SK-N-SH treated with all-trans-retinoic acid at 6 μM for 48 hours (cell line): ENCODE results near the gene CMTM7.

Source experiments
- ATAC-seq: fragments of 200-7000 bp; cut with Tn5 transposase; 3 replicates; pipeline ENCODE4 v1.9.1; 2020; ENCODE audit warnings: mild to moderate bottlenecking, moderate library complexity
- ARNTL ChIP-seq: fragments of 450-650 bp; formaldehyde crosslinking; IDR thresholded peaks from 2 replicates; pipeline ENCODE4 v1.5.0; 2020; ENCODE audit warnings: low read depth, mild to moderate bottlenecking, moderate library complexity, borderline replicate concordance
- CREB5 ChIP-seq: fragments of 250-450 bp; sonication (Bioruptor Pico); IDR thresholded peaks from 2 replicates; pipeline ENCODE4 v1.5.1; 2020; ENCODE audit warnings: low read depth, mild to moderate bottlenecking, moderate library complexity
- CSDC2 ChIP-seq: fragments of 250-450 bp; sonication (Bioruptor Pico); IDR thresholded peaks from 2 replicates; pipeline ENCODE4 v1.5.0; 2020; ENCODE audit warnings: mild to moderate bottlenecking, moderate library complexity
- CSRNP3 ChIP-seq: fragments of 250-450 bp; sonication (Bioruptor Pico); IDR thresholded peaks from 2 replicates; pipeline ENCODE4 v1.5.1; 2021; ENCODE audit warnings: mild to moderate bottlenecking, moderate library complexity
- ESRRG ChIP-seq: fragments of 250-450 bp; sonication (Bioruptor Pico); IDR thresholded peaks from 2 replicates; pipeline ENCODE4 v1.6.1; 2021; ENCODE audit warnings: mild to moderate bottlenecking
- GLIS3 ChIP-seq: fragments of 250-450 bp; sonication (Bioruptor Pico); IDR thresholded peaks from 2 replicates; pipeline ENCODE4 v1.5.0; 2020; ENCODE audit warnings: mild to moderate bottlenecking, moderate library complexity
- ISL1 ChIP-seq: fragments of 250-450 bp; sonication (Bioruptor Pico); IDR thresholded peaks from 2 replicates; pipeline ENCODE4 v2.1.2; 2022; ENCODE audit warnings: mild to moderate bottlenecking, moderate library complexity
- OSR1 ChIP-seq: fragments of 250-450 bp; sonication (Bioruptor Pico); IDR thresholded peaks from 2 replicates; pipeline ENCODE4 v1.8.0; 2022; ENCODE audit warnings: moderate library complexity, mild to moderate bottlenecking, inconsistent platforms
- PATZ1 ChIP-seq: fragments of 250-450 bp; sonication (Bioruptor Pico); IDR thresholded peaks from 2 replicates; pipeline ENCODE4 v1.8.0; 2020; ENCODE audit warnings: mild to moderate bottlenecking, moderate library complexity, borderline replicate concordance
- PPARA ChIP-seq: fragments of 250-450 bp; sonication (Bioruptor Pico); IDR thresholded peaks from 2 replicates; pipeline ENCODE4 v1.5.0; 2020; ENCODE audit warnings: mild to moderate bottlenecking, borderline replicate concordance
- RARB ChIP-seq: fragments of 250-450 bp; sonication (Bioruptor Pico); IDR thresholded peaks from 2 replicates; pipeline ENCODE4 v1.8.0; 2021; ENCODE audit warnings: mild to moderate bottlenecking, moderate library complexity
- SNAI2 ChIP-seq: fragments of 250-450 bp; sonication (Bioruptor Pico); IDR thresholded peaks from 2 replicates; pipeline ENCODE4 v1.5.0; 2020; ENCODE audit warnings: mild to moderate bottlenecking, moderate library complexity
- TCF4 ChIP-seq: fragments of 250-450 bp; sonication (Bioruptor Pico); IDR thresholded peaks from 2 replicates; pipeline ENCODE4 v1.8.0; 2021; ENCODE audit warnings: mild to moderate bottlenecking, moderate library complexity, borderline replicate concordance
- TOX ChIP-seq: fragments of 250-450 bp; sonication (Bioruptor Pico); IDR thresholded peaks from 2 replicates; pipeline ENCODE4 v1.8.0; 2021; ENCODE audit warnings: mild to moderate bottlenecking, moderate library complexity, borderline replicate concordance
- TSHZ2 ChIP-seq: fragments of 250-450 bp; sonication (Bioruptor Pico); IDR thresholded peaks from 2 replicates; pipeline ENCODE4 v1.5.0; 2020; ENCODE audit warnings: mild to moderate bottlenecking, moderate library complexity
- ZC3H10 ChIP-seq: fragments of 250-450 bp; sonication (Bioruptor Pico); IDR thresholded peaks from 2 replicates; pipeline ENCODE4 v1.5.1; 2021; ENCODE audit warnings: mild to moderate bottlenecking, moderate library complexity
- ZFP3 ChIP-seq: fragments of 250-450 bp; sonication (Bioruptor Pico); IDR thresholded peaks from 2 replicates; pipeline ENCODE4 v1.5.0; 2020; ENCODE audit warnings: mild to moderate bottlenecking, moderate library complexity
- ZFP30 ChIP-seq: fragments of 450-650 bp; formaldehyde crosslinking; IDR thresholded peaks from 2 replicates; pipeline ENCODE4 v1.5.0; 2022; ENCODE audit warnings: mild to moderate bottlenecking, moderate library complexity
- ZNF565 ChIP-seq: fragments of 450-650 bp; formaldehyde crosslinking; conservative IDR thresholded peaks from 2 replicates; pipeline ENCODE4 v1.5.0; 2020; ENCODE audit warnings: low read depth, mild to moderate bottlenecking, moderate library complexity
- ZNF70 ChIP-seq: fragments of 450-650 bp; formaldehyde crosslinking; IDR thresholded peaks from 2 replicates; pipeline ENCODE4 v1.5.0; 2020; ENCODE audit warnings: mild to moderate bottlenecking, moderate library complexity

The CMTM7 gene

GRCh38 chr3:32434206-32434605 lies 42.6 kb downstream of the CMTM7 start:
- TF ChIP-seq CREB5 (CRISPR knock-in tag) (no peak), GLIS3 (CRISPR knock-in tag) (no peak), ZNF70 (CRISPR knock-in tag) (no peak), ESRRG (CRISPR knock-in tag) (no peak), CSDC2 (no peak), ZFP30 (CRISPR knock-in tag) (no peak), PATZ1 (no peak), ZC3H10 (CRISPR knock-in tag) (no peak), CSRNP3 (CRISPR knock-in tag) (no peak), ZNF565 (CRISPR knock-in tag) (no peak), ARNTL (CRISPR knock-in tag) (no peak), SNAI2 (CRISPR knock-in tag) (no peak), TCF4 (no peak)
- ATAC-seq: no peak

- peak; percentile 27; the same call in 2 of the 3 replicates for ATAC-seq
- no peak for TF ChIP-seq ESRRG (CRISPR knock-in tag)
- TF ChIP-seq CSRNP3 (CRISPR knock-in tag): no peak
- TF ChIP-seq CREB5 (CRISPR knock-in tag): no peak
- TF ChIP-seq, all 23 proteins: peak for 0
These were observed 44.5 kb downstream of the CMTM7 start for GRCh38 chr3:32435911-32436815.

- ATAC-seq: no peak
- TF ChIP-seq CREB5 (CRISPR knock-in tag) (no peak), PATZ1 (no peak), ZNF565 (CRISPR knock-in tag) (no peak), GLIS3 (CRISPR knock-in tag) (no peak), TSHZ2 (CRISPR knock-in tag) (no peak), CSDC2 (no peak), SNAI2 (CRISPR knock-in tag) (no peak), ZFP3 (CRISPR knock-in tag) (no peak), RARB (CRISPR knock-in tag) (no peak), OSR1 (CRISPR knock-in tag) (no peak), CSRNP3 (CRISPR knock-in tag) (no peak), ISL1 (no peak), TOX (CRISPR knock-in tag) (no peak), ESRRG (CRISPR knock-in tag) (no peak), ZC3H10 (CRISPR knock-in tag) (no peak), TCF4 (no peak), ZNF70 (CRISPR knock-in tag) (no peak), PPARA (CRISPR knock-in tag) (no peak)
These were observed 45.1 kb downstream of the CMTM7 start for GRCh38 chr3:32436816-32437189.
